IgD-negative memory B cell (primary cell): ENCODE data around the gene GLI3. TPM values are rescaled to one million over a fixed set of nuclear protein-coding genes. Genes with fewer than 3 reads are reported as not detected.

Experiments
- H3K27ac Mint-ChIP-seq, 3 donors: one replicate each; pipeline ENCODE4 v1.8.0; 2020 to 2022; ENCODE audit warnings: mild to moderate bottlenecking in 3 of 3, mixed read lengths in 3 of 3, moderate library complexity in 1 of 3
- H3K27me3 Mint-ChIP-seq: one replicate; pipeline ENCODE4 v1.8.0; 2021; ENCODE audit warnings: mixed read lengths
- H3K36me3 Mint-ChIP-seq: one replicate; pipeline ENCODE4 v1.8.0; 2020; ENCODE audit warnings: mild to moderate bottlenecking, mixed read lengths
- H3K4me1 Mint-ChIP-seq, 3 donors: one replicate each; pipeline ENCODE4 v1.8.0; 2020 to 2022; ENCODE audit warnings: mixed read lengths in 3 of 3, mild to moderate bottlenecking in 1 of 3
- H3K4me3 Mint-ChIP-seq, 4 donors: one replicate each; pipeline ENCODE4 v1.8.0; 2020 to 2022; ENCODE audit warnings: mild to moderate bottlenecking in 4 of 4, mixed read lengths in 4 of 4, moderate library complexity in 3 of 4
- H3K9me3 Mint-ChIP-seq, 3 donors: one replicate each; pipeline ENCODE4 v1.8.0; 2020 to 2021; ENCODE audit warnings: mixed read lengths in 3 of 3, mild to moderate bottlenecking in 1 of 3
- polyA plus RNA-seq: library from polyadenylated mRNA; unstranded; fragments of 300-500 nt; fragmentation: Illumina TruSeq; gene quantifications from one replicate; pipeline ENCODE4 v1.2.3, GENCODE V29; 2021

GLI3 gene
- polyA plus RNA-seq, 1 donor from 2014 or later, result not detected

DNA sequence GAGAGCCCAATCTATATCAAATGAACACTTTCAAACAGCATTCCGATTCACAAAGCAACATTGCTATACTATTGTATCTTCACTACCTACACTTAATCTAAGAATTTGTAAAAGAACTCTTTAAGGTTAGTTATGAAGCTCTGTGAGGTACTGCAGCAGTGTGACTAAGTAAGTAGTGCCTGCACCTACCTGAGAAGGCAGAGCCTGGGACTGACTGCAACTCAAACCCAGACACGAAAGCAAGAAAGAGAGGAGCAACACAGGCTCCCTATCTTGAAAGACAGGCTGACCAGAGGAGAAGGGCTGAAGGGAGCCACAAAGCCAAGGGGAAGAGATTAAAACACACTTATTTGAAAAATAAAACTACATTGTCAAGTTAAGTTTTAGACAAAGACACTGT is 160.1 kb downstream of the GLI3 start:
- H3K27ac Mint-ChIP-seq, result no peak overlapping the region
- H3K27me3 Mint-ChIP-seq, result peaks cover under 1% of the 10 kb centered on the region
- peaks cover 0 to 3% (median 0%) of the 10 kb centered on the region in 3 donors for H3K9me3 Mint-ChIP-seq
- no peaks in the 10 kb centered on the region for H3K36me3 Mint-ChIP-seq
- H3K4me3 Mint-ChIP-seq, result no peak overlapping the region
- peaks cover 0 to 3% (median 0%) of the 10 kb centered on the region in 3 donors for H3K4me1 Mint-ChIP-seq

DNA sequence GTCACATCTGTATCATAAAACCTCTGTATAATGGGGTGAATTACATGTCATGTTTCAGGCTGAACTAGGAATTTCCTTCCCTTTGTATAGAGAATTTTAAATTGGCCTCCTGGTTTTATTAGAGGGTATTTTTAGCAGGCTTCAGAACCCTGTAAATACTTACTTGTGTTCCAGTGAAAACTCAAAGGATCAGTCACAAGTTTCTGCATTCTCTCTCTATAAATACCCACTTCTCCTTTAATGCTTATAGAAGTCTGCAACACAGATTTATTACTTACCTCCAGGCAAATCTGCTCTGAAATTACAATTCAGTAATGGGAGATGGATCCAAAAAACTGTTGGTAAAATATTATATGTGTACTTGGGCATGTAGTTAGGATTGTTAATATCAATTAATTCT is 161.6 kb downstream of the GLI3 start:
- Mint-ChIP-seq H3K4me3 (no peak overlapping the region), H3K27me3 (no peaks in the 10 kb centered on the region), H3K27ac (no peak overlapping the region), H3K36me3 (no peaks in the 10 kb centered on the region), H3K4me1 (no peaks in the 10 kb centered on the region), H3K9me3 (peaks cover 0 to 3% (median 0%) of the 10 kb centered on the region in 3 donors)

DNA sequence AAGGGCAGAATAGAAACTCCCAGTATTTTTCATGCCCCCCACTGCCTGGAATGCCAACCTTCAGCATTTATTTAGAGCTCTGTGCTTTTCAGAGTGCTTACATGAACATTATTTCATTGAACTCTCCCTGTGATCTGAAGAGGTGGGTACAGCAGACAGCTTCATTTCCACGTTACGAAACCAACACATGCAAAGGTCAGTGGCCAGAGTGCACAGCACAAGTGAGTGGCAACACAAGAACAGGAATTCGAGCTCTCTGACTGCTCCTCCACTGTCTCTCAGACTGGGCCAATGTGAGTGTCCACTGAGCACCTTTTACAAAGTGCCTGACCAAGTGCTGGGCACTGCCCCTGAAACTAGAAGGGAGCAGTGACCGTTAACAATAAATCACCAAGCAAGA is 162.9 kb downstream of the GLI3 start:
- Mint-ChIP-seq H3K4me1 (no peaks in the 10 kb centered on the region), H3K36me3 (no peaks in the 10 kb centered on the region), H3K4me3 (no peak overlapping the region), H3K27ac (no peak overlapping the region), H3K9me3 (peaks cover 0 to 3% (median 0%) of the 10 kb centered on the region in 3 donors), H3K27me3 (no peaks in the 10 kb centered on the region)

DNA sequence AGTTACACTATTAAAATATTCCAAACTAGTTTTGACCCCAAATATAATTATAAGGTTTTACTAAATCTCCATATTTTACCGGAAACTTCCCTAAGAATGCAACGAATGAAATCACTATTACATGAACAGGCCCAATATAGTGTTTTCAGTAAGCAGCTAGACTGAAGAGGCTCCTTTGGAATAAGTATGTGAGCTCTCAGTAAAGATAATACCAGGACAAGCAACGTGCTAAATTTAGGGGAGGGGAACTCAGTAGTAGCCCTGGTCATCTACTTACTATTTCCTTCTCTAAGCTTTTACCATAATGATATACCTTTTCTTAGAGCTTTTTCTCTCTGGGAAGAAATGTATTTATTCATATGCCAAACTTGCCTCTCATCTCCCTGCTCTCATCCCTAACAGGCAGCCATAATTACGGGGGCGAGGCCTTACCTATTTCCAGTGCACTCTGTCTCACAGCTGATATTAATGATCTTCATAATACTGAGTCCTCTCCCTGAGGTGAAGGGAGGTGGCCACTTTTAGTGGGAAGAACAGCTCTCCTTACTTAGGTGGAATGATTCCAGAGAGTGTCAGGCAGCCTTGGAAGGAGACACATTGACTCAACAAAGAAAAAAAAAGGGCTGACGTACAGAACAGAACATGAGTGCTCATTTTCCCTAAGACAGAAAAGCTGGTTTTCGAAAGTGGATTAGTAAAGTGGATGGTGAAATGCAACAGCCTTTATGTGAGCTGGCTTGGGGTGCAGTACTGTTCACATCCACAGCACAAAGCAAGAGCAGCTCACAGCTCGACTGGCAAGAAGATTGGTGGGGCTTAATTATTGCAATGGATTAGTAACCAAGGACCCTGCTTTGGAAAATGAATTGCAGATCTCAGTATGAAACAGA is 165.4 kb downstream of the GLI3 start:
- Mint-ChIP-seq H3K9me3 (no peaks in the 10 kb centered on the region), H3K36me3 (no peaks in the 10 kb centered on the region), H3K27me3 (no peaks in the 10 kb centered on the region), H3K4me3 (no peak overlapping the region), H3K27ac (no peak overlapping the region), H3K4me1 (no peaks in the 10 kb centered on the region)

DNA sequence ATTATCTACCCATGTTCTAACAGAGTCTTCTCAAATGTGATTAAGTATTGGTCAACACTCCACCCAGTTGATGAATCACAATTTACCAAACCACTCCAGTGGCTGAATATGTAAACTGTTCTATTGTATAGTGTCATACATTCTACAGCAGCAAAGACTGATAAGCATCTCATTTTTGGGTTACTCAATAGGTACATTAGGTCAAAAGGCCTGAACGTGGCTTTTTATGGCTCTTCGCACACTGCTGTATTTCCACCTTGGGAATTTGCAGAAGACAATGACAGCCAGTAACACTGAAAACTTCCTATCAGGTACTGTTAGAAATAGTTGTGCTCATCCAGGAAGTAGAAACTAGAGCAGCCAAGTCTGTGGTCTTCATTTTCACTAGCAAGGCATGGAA is 166.9 kb downstream of the GLI3 start:
- H3K4me1 Mint-ChIP-seq, result no peaks in the 10 kb centered on the region
- no peak overlapping the region for H3K4me3 Mint-ChIP-seq
- H3K27ac Mint-ChIP-seq, result no peak overlapping the region
- H3K36me3 Mint-ChIP-seq, result no peaks in the 10 kb centered on the region
- H3K9me3 Mint-ChIP-seq, result no peaks in the 10 kb centered on the region
- H3K27me3 Mint-ChIP-seq, result no peaks in the 10 kb centered on the region

DNA sequence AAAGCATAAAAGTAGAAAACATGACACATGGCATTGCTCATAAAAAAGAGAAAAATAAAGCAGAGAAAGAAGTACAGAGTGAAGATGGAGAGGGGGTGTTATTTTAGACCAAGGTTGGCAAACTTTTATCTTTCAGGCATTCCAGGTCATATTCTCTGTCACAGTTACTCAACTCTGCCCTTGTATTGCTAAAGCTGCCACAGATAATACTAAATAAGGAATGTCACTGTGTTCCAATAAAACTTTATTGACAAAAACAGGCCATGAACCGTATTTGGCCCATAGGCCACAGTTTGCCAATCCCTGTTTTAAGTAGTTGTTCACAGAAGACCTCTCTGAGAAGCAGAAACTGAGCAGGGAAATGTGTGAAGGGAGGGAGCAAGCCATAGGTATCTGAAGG is 167.4 kb downstream of the GLI3 start:
- Mint-ChIP-seq H3K36me3 (peaks cover 1% of the 10 kb centered on the region), H3K27ac (no peak overlapping the region), H3K27me3 (no peaks in the 10 kb centered on the region), H3K4me3 (no peak overlapping the region), H3K9me3 (no peaks in the 10 kb centered on the region), H3K4me1 (no peaks in the 10 kb centered on the region)

DNA sequence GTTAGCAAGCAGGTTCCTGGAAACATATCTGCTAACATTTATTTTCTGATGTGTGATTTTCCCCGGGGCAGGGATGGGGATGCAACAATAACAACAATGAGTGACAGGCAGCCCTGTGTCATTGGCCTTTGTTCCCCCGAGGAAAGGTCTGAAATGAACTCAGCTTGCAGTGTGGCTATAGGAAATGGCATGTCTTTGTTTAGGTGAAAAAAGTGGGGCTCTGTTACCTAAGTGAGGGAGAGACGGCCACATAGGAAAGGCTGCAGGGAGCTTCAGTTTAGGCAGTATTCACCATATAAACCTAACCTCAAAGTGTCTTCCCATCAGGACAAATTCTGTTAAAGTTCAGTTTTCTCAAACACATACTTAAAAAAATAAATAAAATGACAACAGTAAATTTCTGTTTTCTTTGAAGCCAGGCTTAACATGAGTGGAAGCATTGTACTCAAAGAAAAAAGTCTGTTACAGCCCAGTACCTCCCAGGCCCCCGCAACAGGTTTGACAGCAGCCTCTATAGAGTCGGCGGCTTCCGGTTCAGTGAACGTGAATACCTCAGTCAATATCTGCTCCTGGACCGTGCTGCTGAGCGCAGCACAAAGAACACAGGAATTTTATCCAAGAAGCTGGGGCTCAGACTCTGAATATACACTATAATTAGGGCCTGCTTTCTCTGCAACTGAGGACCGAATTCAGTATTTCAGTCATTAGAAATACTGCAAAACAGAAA is 168.3 kb downstream of the GLI3 start:
- Mint-ChIP-seq H3K9me3 (no peaks in the 10 kb centered on the region), H3K36me3 (peaks cover 1% of the 10 kb centered on the region), H3K27me3 (no peaks in the 10 kb centered on the region), H3K4me3 (no peak overlapping the region), H3K27ac (no peak overlapping the region), H3K4me1 (no peaks in the 10 kb centered on the region)

DNA sequence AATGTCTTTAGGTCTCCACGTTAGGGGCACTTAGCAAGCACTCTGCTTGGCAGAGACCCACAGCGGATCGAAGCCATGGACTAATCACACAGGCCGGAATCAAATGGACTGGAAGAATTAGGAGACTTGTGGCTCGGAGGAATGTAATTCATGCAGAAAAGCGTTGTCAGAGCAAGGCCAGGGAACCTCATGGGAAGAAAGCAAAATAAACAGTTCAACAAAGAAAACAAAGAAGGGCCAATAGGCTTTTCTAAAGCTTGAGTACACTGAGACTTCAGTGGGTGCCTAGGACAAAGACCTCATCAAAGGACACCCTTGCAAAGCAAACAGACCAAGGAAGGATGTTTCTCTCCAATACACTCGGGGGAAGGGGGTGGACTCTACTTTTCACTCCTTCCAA is 171.1 kb downstream of the GLI3 start:
- Mint-ChIP-seq H3K4me3 (no peak overlapping the region), H3K27ac (no peak overlapping the region), H3K9me3 (no peaks in the 10 kb centered on the region), H3K4me1 (no peaks in the 10 kb centered on the region), H3K27me3 (no peaks in the 10 kb centered on the region), H3K36me3 (peaks cover 1% of the 10 kb centered on the region)

DNA sequence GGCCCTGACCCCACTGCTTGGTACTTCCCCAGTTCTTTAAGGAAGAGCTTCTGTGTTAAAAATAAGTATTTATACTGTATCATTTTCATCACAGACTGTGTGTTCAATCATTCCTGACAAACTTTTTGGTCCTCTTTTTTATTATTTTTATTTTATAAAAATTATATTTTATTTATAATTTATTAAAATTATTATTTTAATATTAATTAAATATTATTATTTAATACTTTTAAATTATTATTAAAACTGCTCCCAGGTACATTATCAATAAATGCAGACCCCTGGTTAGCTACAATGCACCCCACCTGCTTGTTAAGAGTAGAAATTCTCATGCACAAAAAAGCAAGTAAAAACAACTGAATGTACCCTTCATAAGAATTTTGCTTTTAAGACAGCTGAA is 172.0 kb downstream of the GLI3 start:
- Mint-ChIP-seq H3K9me3 (no peaks in the 10 kb centered on the region), H3K27ac (no peak overlapping the region), H3K4me1 (no peaks in the 10 kb centered on the region), H3K4me3 (no peak overlapping the region), H3K27me3 (no peaks in the 10 kb centered on the region), H3K36me3 (peaks cover 1% of the 10 kb centered on the region)

DNA sequence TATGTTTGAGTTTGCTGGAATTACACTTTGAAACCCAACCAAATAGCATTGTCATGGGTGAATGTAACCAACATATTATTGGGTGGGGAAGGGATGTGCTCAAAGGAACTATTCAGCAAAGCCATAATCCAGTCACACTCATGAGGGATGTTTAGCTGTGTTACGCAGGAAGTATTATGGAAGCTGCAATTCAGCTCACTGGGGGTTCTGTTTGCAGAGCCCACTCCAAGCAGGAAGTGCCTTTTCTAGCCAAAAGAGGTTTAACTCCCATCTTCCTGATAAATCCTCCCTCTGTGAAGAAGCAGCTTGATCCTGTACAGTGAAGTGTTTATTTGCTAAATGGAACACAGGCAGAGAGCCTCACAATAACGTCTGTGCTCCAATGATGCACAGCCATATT is 172.5 kb downstream of the GLI3 start:
- Mint-ChIP-seq H3K27ac (no peak overlapping the region), H3K36me3 (peaks cover 1% of the 10 kb centered on the region), H3K9me3 (no peaks in the 10 kb centered on the region), H3K4me3 (no peak overlapping the region), H3K4me1 (no peaks in the 10 kb centered on the region), H3K27me3 (no peaks in the 10 kb centered on the region)

DNA sequence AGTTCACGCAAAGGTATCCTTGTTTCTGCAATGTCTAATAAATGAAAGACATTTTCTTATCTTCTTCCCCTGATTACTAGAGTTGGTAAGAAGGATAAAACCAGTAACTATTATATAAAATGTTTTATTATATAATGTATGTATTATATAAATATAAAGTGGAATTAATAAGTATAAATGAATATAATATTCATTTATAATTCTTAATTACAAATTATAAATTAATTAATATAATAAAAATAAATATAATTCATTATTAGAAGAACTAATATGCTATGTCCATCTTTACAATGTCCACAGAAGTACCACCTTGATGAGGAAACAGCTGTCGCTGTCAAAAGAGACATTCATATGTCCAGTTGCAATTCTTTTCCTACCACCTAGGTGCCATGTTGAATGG is 177.7 kb downstream of the GLI3 start:
- Mint-ChIP-seq H3K9me3 (no peaks in the 10 kb centered on the region), H3K27ac (no peak overlapping the region), H3K27me3 (no peaks in the 10 kb centered on the region), H3K4me1 (no peaks in the 10 kb centered on the region), H3K36me3 (no peaks in the 10 kb centered on the region), H3K4me3 (no peak overlapping the region)

DNA sequence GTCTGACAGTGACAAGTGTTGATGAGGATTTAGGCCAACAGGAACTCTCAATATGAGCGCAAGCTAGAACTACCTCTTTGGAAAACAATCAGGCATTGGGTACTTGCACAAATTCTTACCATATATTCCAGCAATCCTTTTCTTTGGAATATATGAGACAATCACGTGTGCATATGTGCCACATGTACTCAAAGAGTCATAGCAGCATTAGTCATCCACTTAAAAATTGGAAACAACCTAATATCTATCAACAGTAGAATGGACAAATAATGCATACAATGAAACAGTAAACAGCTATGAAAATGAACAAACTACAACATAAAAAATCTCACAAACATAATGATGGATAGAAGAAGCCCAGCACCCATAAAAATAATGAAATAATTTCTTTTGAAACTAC is 179.7 kb downstream of the GLI3 start:
- H3K36me3 Mint-ChIP-seq, result no peaks in the 10 kb centered on the region
- H3K4me3 Mint-ChIP-seq, result no peak overlapping the region
- H3K4me1 Mint-ChIP-seq, result no peaks in the 10 kb centered on the region
- no peaks in the 10 kb centered on the region for H3K9me3 Mint-ChIP-seq
- no peak overlapping the region for H3K27ac Mint-ChIP-seq
- no peaks in the 10 kb centered on the region for H3K27me3 Mint-ChIP-seq

DNA sequence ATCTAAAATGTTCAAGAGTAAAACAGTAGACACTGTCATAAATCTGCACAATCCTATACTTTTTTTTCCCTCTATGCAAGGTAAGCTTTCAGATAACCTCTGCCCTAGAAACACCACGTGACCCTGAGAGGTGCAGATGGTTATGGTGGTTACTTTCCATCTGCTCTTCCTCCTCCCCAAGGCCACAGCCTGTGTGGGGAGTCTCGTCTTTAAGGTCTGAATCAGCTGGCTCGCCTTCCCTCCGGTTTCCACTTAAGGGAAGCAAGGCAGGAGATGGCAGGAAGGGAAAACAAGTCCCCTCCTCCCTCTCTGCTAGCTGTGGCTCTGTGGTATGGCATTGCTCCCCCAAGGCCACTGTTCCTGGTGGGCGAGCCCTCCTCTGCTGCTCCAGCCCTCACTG is 181.8 kb downstream of the GLI3 start:
- Mint-ChIP-seq H3K27ac (no peak overlapping the region), H3K27me3 (no peaks in the 10 kb centered on the region), H3K9me3 (no peaks in the 10 kb centered on the region), H3K36me3 (no peaks in the 10 kb centered on the region), H3K4me3 (no peak overlapping the region), H3K4me1 (no peaks in the 10 kb centered on the region)

DNA sequence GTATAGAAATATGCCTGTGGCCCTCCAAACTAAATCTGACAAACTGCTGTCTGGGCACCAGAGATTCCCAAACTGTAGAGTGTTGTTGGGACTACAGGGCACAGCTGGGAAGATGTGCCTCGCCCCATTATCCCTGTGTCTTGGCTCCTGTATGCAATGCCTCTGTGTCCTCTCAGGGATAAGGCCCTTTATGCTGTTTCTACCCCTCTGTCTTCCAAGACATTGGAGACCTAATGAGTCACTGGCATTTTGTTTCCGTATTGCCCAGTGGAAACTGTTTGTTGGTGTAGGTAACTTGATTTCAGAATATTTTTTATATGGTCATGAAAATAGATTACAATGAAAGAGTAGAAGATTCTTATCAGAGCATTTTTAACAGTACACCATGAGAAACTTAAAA is 183.2 kb downstream of the GLI3 start:
- H3K27ac Mint-ChIP-seq, result no peak overlapping the region

DNA sequence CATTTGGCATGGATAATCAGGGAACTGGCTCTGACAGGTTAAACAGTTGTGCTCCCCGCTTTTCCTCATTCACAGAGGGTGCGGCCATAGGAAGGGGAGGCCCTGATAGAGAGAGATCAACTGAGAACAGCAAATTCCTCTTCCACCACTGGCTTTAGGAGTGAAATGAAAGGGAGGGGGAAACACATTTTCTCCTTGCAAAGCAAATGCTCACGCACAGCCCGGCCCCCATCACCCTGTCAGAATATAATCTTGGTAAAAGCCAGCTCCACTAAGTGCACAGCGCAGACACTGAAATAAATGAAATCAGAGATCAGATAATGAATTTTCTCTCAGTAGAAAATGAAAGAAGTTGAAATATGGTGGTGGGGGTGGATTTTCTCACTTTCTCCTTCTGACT is 187.2 kb downstream of the GLI3 start:
- Mint-ChIP-seq H3K27me3 (peaks cover 9% of the 10 kb centered on the region), H3K4me3 (no peak overlapping the region), H3K36me3 (no peaks in the 10 kb centered on the region), H3K4me1 (no peaks in the 10 kb centered on the region), H3K27ac (no peak overlapping the region), H3K9me3 (no peaks in the 10 kb centered on the region)

More for the DNA sequence above, 183.2 kb downstream of the GLI3 start:
- Mint-ChIP-seq H3K4me3 (no peak overlapping the region), H3K9me3 (no peaks in the 10 kb centered on the region), H3K36me3 (no peaks in the 10 kb centered on the region), H3K4me1 (no peaks in the 10 kb centered on the region), H3K27me3 (no peaks in the 10 kb centered on the region)

DNA sequence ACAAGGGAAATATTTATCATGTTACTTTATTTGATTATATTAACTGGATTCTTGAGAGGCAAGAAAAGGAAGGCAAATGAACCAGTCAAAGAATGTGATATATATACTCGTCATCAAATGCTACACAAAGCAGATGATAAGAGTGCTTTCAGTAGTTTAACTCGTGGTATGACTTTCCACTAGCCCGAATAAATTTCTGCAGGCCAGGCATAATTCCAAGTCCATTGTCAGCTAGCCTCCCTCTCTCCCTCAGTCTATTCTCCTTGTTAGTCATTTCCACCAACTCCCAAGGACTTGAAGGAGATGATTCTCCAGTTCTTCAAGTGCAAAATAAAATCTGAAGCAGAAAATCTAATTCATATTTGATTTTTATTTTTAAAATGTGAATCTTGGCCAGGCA is 190.5 kb downstream of the GLI3 start:
- H3K27me3 Mint-ChIP-seq, result peaks cover 9% of the 10 kb centered on the region
- H3K27ac Mint-ChIP-seq, result no peak overlapping the region
- H3K9me3 Mint-ChIP-seq, result no peaks in the 10 kb centered on the region
- H3K4me1 Mint-ChIP-seq, result no peaks in the 10 kb centered on the region
- no peak overlapping the region for H3K4me3 Mint-ChIP-seq
- no peaks in the 10 kb centered on the region for H3K36me3 Mint-ChIP-seq
